ENCODE data around the gene SARS1. TPM values are rescaled to one million over a fixed set of nuclear protein-coding genes. Genes with fewer than 3 reads are reported as not detected.

SARS1 gene
- total and polyA plus RNA-seq, 2 of the 8 experiments (the other 6 are each of a cell fraction or from before 2014, with no cell fraction given), result 83.1 to 146 TPM

GRCh38 chr1:109201123-109201703 is 12.5 kb upstream of the SARS1 start:
- Histone ChIP-seq H3K23me2 (ENCODE audit: low read depth, low read length) (no peaks in the 10 kb centered on the region), H3K9ac (replicated peaks in 1 of 4; ENCODE audit: extremely low read depth in 1 of 4, low read depth in 3 of 4, low read length in 3 of 4) (no peak overlapping the region)

More at GRCh38 chr1:109201123-109201703, 12.5 kb upstream of the SARS1 start:
- H3K56ac ChIP-seq (replicated peaks; ENCODE audit: insufficient read length, low read depth, low read length), result no peak overlapping the region
- H2BK5ac ChIP-seq (ENCODE audit: low read depth, low read length), result peak overlapping the region; percentile 1; the same call in 1 of the 2 replicates
- POLR2A ChIA-PET (ENCODE audit: partially characterized antibody), result interaction anchor here (1.3 to 2.2 kb wide), 3 partner anchors 13 to 101 kb away, joined by 4 to 10 read pairs (median 7); partner anchors contain the start of gene SARS1
- H3K79me2 ChIP-seq (ENCODE audit: control insufficient read depth in 1 of 2, insufficient read depth in 2 of 2, low read length in 2 of 2), result no peaks in the 10 kb centered on the region
- no peak overlapping the region for H3K18ac ChIP-seq (ENCODE audit: extremely low read depth, low read length)
- H2AFZ ChIP-seq (ENCODE audit: low read length), result peak overlapping the region; percentile 8; the same call in 1 of the 2 replicates
- 58% methylated on average over 2 of the region's 2 CpGs; no CpG with 5 or more reads in 1 of the 2 experiments for WGBS, 2 experiments (ENCODE audit: extremely low coverage in 1 of 2, insufficient coverage in 1 of 2, insufficient read length in 1 of 2, insufficient replicate concordance in 2 of 2, low coverage in 1 of 2, low lambda C conversion rate in 2 of 2, missing lambda C conversion rate in 1 of 2)
- no peak overlapping the region for H2BK120ac ChIP-seq (replicated peaks; ENCODE audit: low read depth, low read length)
- peak overlapping the region; percentile 25 for H4K5ac ChIP-seq (ENCODE audit: insufficient read length, low read depth, low read length)
- H2BK20ac ChIP-seq (ENCODE audit: low read length), result peak overlapping the region; percentile 91; the same call in 1 of the 2 replicates
- H3K79me1 ChIP-seq (ENCODE audit: low read depth, low read length), result no peaks in the 10 kb centered on the region
- peaks cover 0 to 4% (median 1%) of the 10 kb centered on the region in 4 experiments; a peak in 1 of 7 replicates for H3K4me1 ChIP-seq (replicated peaks in 1 of 4; ENCODE audit: control insufficient read depth in 3 of 4, insufficient read depth in 4 of 4, low read length in 3 of 4)
- no peak overlapping the region for H4K8ac ChIP-seq (ENCODE audit: extremely low read depth, insufficient read depth, low read length)
- H3K14ac ChIP-seq (ENCODE audit: insufficient read length), result no peak overlapping the region
- H3K23ac ChIP-seq (ENCODE audit: insufficient read length), result no peak overlapping the region
- no peak overlapping the region for H3K4me2 ChIP-seq (ENCODE audit: insufficient read depth in 1 of 2, low read depth in 2 of 2, low read length in 2 of 2)
- no peaks in the 10 kb centered on the region for H4K20me1 ChIP-seq (replicated peaks in 1 of 2; ENCODE audit: control insufficient read depth in 1 of 2, insufficient read depth in 2 of 2, low read length in 2 of 2)
- no peaks in the 10 kb centered on the region; a peak in 1 of 7 replicates for H3K27me3 ChIP-seq (replicated peaks in 1 of 4; ENCODE audit: control insufficient read depth in 3 of 4, extremely low read depth in 1 of 4, insufficient read depth in 3 of 4, low read length in 3 of 4)
- no peak overlapping the region for H3K4ac ChIP-seq (replicated peaks; ENCODE audit: insufficient read length, low read depth, low read length)
- H3K9me3 ChIP-seq (ENCODE audit: insufficient read depth in 2 of 2, low read depth in 1 of 2, low read length in 1 of 2), result no peaks in the 10 kb centered on the region
- peak in 1 of 2 experiments; percentile 86 for DNase-seq (ENCODE audit: low read depth in 1 of 2, low spot score in 2 of 2)
- peak; percentile 28 for FAIRE-seq
- H3K36me3 ChIP-seq (ENCODE audit: control insufficient read depth in 2 of 4, insufficient read depth in 4 of 4, low read length in 3 of 4), result no peaks in the 10 kb centered on the region
- H3K4me3 ChIP-seq (ENCODE audit: extremely low read depth in 1 of 4, insufficient read depth in 2 of 4, low read depth in 3 of 4, low read length in 4 of 4), result no peak overlapping the region
- CTCF ChIA-PET (ENCODE audit: partially characterized antibody), result interaction anchor here (0.7 to 32.0 kb wide), 21 partner anchors 8 to 197 kb away, joined by 3 to 651 read pairs (median 4); partner anchors contain the start of genes CELSR2 and SARS1
- no peak overlapping the region for H4K91ac ChIP-seq (replicated peaks; ENCODE audit: insufficient read length, low read length)
- H2AK5ac ChIP-seq (ENCODE audit: low read depth, low read length), result no peak overlapping the region
- no peak overlapping the region for H3K27ac ChIP-seq (ENCODE audit: low read depth, low read length)
- H2BK15ac ChIP-seq (ENCODE audit: low read length), result no peak overlapping the region
- TF ChIP-seq JUND (IDR thresholded peaks at IDR 0.05; ENCODE audit: low read length), result peak; percentile 49; the same call in 1 of the 2 replicates
- 0 out of 2 replicates have a peak, but pooled peaks have one; percentile 23 for TF ChIP-seq EGR1 (IDR thresholded peaks at IDR 0.05; ENCODE audit: borderline replicate concordance, low read depth, low read length)
- peak; percentile 65 to 82 (median 75) for TF ChIP-seq CTCF (IDR thresholded peaks at IDR 0.05; ENCODE audit: control extremely low read depth in 1 of 3, insufficient read depth in 1 of 3, low read depth in 1 of 3, low read length in 3 of 3)
- no peak for TF ChIP-seq BRCA1 (IDR thresholded peaks at IDR 0.05; ENCODE audit: low read depth, low read length)
- TF ChIP-seq RAD21 (IDR thresholded peaks at IDR 0.05 in 1 of 2, conservative IDR thresholded peaks at IDR 0.05 in 1 of 2; ENCODE audit: low read depth in 2 of 2, low read length in 2 of 2), result peak; percentile 80 to 90
- TF ChIP-seq SAP30 (IDR thresholded peaks at IDR 0.05; ENCODE audit: insufficient read depth, insufficient replicate concordance, low read length), result no peak
- 0 out of 2 replicates have a peak overlapping the region, but pooled peaks have one; percentile 75 for H2BK12ac ChIP-seq (ENCODE audit: low read depth, low read length)
